Dermis microvascular lymphatic vessel endothelial cell (primary cell): ENCODE measurements around the gene CHRNB2. TPM values are rescaled to one million over a fixed set of nuclear protein-coding genes. Genes with fewer than 3 reads are reported as not detected.
"Not testable (repeated sequence)": the region's sequence is repeated elsewhere in the genome, so short reads cannot be mapped to it uniquely, and the experiment has no call there.

Experiments used
- DNase-seq, 2 donors: peaks; one replicate each; pipeline versions ENCODE4 v3.0.0 to v3.0.0-alpha.2; 2010; ENCODE audit warnings: low read depth in 2 of 2
- total RNA-seq: library from RNA; depleted of rRNA; stranded (reverse); fragments of >200 nt; gene quantifications from 2 replicates; pipeline ENCODE4 v1.2.1, GENCODE V29; 2014

CHRNB2 gene
- total RNA-seq = under 0.01 TPM in 1 of 2 replicates, not detected in the other

- peak in 1 of 2 donors; percentile 49 for DNase-seq
Observed at GRCh38 chr1:154567386-154568156, at the start of gene CHRNB2. Gene CHRNB2 (plus strand): TSS chr1:154567778. CDS start chr1:154568045, 267 bp downstream.

- no peak for DNase-seq
Observed at GRCh38 chr1:154519591-154519991, 48.0 kb upstream of the CHRNB2 start.

GRCh38 chr1:154520333-154520732, 47.2 kb upstream of the CHRNB2 start:
- peak; percentile 81 to 86 for DNase-seq

GRCh38 chr1:154521695-154522094, 45.9 kb upstream of the CHRNB2 start:
- DNase-seq = peak in 1 of 2 donors; percentile 75

GRCh38 chr1:154524881-154525280, 42.7 kb upstream of the CHRNB2 start:
- peak; percentile 83 to 90 for DNase-seq

GRCh38 chr1:154527192-154527591, 40.4 kb upstream of the CHRNB2 start:
- no peak for DNase-seq

GRCh38 chr1:154529308-154529707, 38.3 kb upstream of the CHRNB2 start:
- DNase-seq = no peak

- not testable (repeated sequence) for DNase-seq
Observed at GRCh38 chr1:154531950-154532349, 35.6 kb upstream of the CHRNB2 start.

GRCh38 chr1:154533952-154534844, 33.4 kb upstream of the CHRNB2 start:
- DNase-seq = peak in 1 of 2 donors; percentile 51

- no peak for DNase-seq
Observed at GRCh38 chr1:154536570-154536969, 31.0 kb upstream of the CHRNB2 start.

GRCh38 chr1:154539486-154540483, 27.8 kb upstream of the CHRNB2 start:
- DNase-seq = no peak

GRCh38 chr1:154541231-154541630, 26.3 kb upstream of the CHRNB2 start:
- no peak for DNase-seq

GRCh38 chr1:154546264-154547063, 21.1 kb upstream of the CHRNB2 start:
- peak in 1 of 2 donors; percentile 75 for DNase-seq

- DNase-seq = no peak
Observed at GRCh38 chr1:154547105-154547732, 20.4 kb upstream of the CHRNB2 start.

GRCh38 chr1:154548028-154548427, 19.6 kb upstream of the CHRNB2 start:
- no peak for DNase-seq

- no peak for DNase-seq
Observed at GRCh38 chr1:154549202-154549770, 18.3 kb upstream of the CHRNB2 start.

GRCh38 chr1:154550070-154550469, 17.5 kb upstream of the CHRNB2 start:
- DNase-seq = no peak

GRCh38 chr1:154550657-154551056, 16.9 kb upstream of the CHRNB2 start:
- DNase-seq = no peak

GRCh38 chr1:154551474-154551873, 16.1 kb upstream of the CHRNB2 start:
- DNase-seq = no peak
